K562 (cell line): ENCODE data around the gene SLC24A4. TPM values are rescaled to one million over a fixed set of nuclear protein-coding genes. Genes with fewer than 3 reads are reported as not detected.

Source experiments
- ATAC-seq: fragments of 200-7000 bp; cut with Tn5 transposase; 3 replicates; pipeline ENCODE4 v1.9.1; 2020; ENCODE audit warnings: moderate library complexity
- BruUV-seq: library from RNA; stranded (reverse); fragments of 400-500 nt; replicated peaks from 2 replicates; lab custom pipeline; 2021; lab: Mats Ljungman, UMichigan
- CTCF ChIA-PET: fragments of 300-600 bp; formaldehyde crosslinking; extraction: SDS; loops from one replicate; lab custom pipeline; 2021; ENCODE audit warnings: low intra/inter-chr PET ratio; lab: Yijun Ruan, JAX
- POLR2A ChIA-PET: fragments of 300-600, 350-650 bp; sonication (Branson Sonifier 250); formaldehyde crosslinking; extraction: SDS; loops from one replicate; lab custom pipeline; 2021; ENCODE audit warnings: antibody characterized with exemption, inconsistent platforms; lab: Yijun Ruan, JAX
- DNase-seq, 4 experiments: peaks; one replicate each; pipeline versions ENCODE4 v3.0.0 to v3.0.0-alpha.2; 2011 to 2018; ENCODE audit warnings: low spot score in 3 of 4, mixed read lengths in 3 of 4; ENCODE audit errors: extremely low read depth in 1 of 4
- FAIRE-seq: peaks from 2 replicates; lab custom pipeline; 2011; peaks lifted over from hg19 to GRCh38; lab: Jason Lieb, UNC
- H2AFZ ChIP-seq: 2 replicates; pipeline ENCODE4 v1.6.0; 2011; ENCODE audit warnings: low read depth, low read length, control low read depth, inconsistent platforms
- H3K27ac ChIP-seq: fragments of 200-600 bp; 3 replicates; pipeline ENCODE4 v1.8.0; 2011; ENCODE audit warnings: low read depth, mild to moderate bottlenecking, control low read depth, inconsistent platforms, low read length, moderate library complexity, mixed read lengths; ENCODE audit errors: extremely low read depth
- H3K27me3 ChIP-seq, 2 experiments: fragments of 300-600 bp in 1 of 2; 2 replicates in 1 of 2; 3 replicates in 1 of 2; pipeline versions ENCODE4 v1.6.0 to v1.8.0; 2011; ENCODE audit warnings: inconsistent platforms in 2 of 2, low read length in 2 of 2, mild to moderate bottlenecking in 1 of 2, mixed read lengths in 1 of 2, moderate library complexity in 1 of 2; ENCODE audit not compliant: control insufficient read depth in 2 of 2, insufficient read depth in 2 of 2
- H3K36me3 ChIP-seq: fragments of 300-600 bp; 3 replicates; pipeline ENCODE4 v1.8.0; 2011; ENCODE audit warnings: mild to moderate bottlenecking, low read length, inconsistent platforms; ENCODE audit not compliant: control insufficient read depth, insufficient read depth
- H3K4me1 ChIP-seq, 2 experiments: fragments of 200-600 bp in 1 of 2; replicated peaks in 1 of 2; 2 replicates in 1 of 2; 3 replicates in 1 of 2; pipeline versions ENCODE4 v1.5.1 to v1.8.0; 2011; ENCODE audit warnings: inconsistent platforms in 2 of 2, low read length in 2 of 2, mild to moderate bottlenecking in 1 of 2, mixed read lengths in 1 of 2, moderate library complexity in 1 of 2; ENCODE audit not compliant: control insufficient read depth in 2 of 2, insufficient read depth in 2 of 2
- H3K4me2 ChIP-seq: 2 replicates; pipeline ENCODE4 v1.6.1; 2011; ENCODE audit warnings: low read length, control low read depth, inconsistent platforms, mixed read lengths; ENCODE audit not compliant: insufficient read depth
- H3K4me3 ChIP-seq: fragments of 200-600 bp; sonication (generic), shearing (Covaris generic); 2 replicates; pipeline ENCODE4 v1.5.1; 2016; ENCODE audit warnings: control low read depth, inconsistent platforms
- H3K79me2 ChIP-seq: fragments of 200-600 bp; 3 replicates; pipeline ENCODE4 v1.8.0; 2011; ENCODE audit warnings: low read length, inconsistent platforms; ENCODE audit not compliant: control insufficient read depth, insufficient read depth
- H3K9ac ChIP-seq, 2 experiments: 2 replicates each; pipeline versions ENCODE4 v1.6.0 to v1.6.1; 2011; ENCODE audit warnings: low read depth in 2 of 2, low read length in 2 of 2, control low read depth in 1 of 2, inconsistent platforms in 1 of 2, mild to moderate bottlenecking in 1 of 2, mixed read lengths in 1 of 2; ENCODE audit not compliant: insufficient read depth in 1 of 2
- H3K9me1 ChIP-seq: one replicate; pipeline ENCODE4 v1.6.0; 2011; ENCODE audit warnings: inconsistent platforms, mild to moderate bottlenecking, low read length, moderate library complexity; ENCODE audit not compliant: control insufficient read depth, insufficient read depth
- H3K9me3 ChIP-seq: replicated peaks from 2 replicates; pipeline ENCODE4 v1.5.1; 2011; ENCODE audit warnings: low read depth, low read length, inconsistent platforms; ENCODE audit not compliant: control insufficient read depth, insufficient read depth
- H4K20me1 ChIP-seq: replicated peaks from 2 replicates; pipeline ENCODE4 v1.6.1; 2011; ENCODE audit warnings: low read length, inconsistent platforms, mixed read lengths; ENCODE audit not compliant: control insufficient read depth, insufficient read depth
- BRD9 ChIP-seq: fragments of 450-650 bp; IDR thresholded peaks from 2 replicates; pipeline ENCODE4 v1.6.1; 2018; ENCODE audit warnings: low read depth; ENCODE audit not compliant: partially characterized antibody
- BRF2 ChIP-seq: IDR thresholded peaks from 3 replicates; pipeline ENCODE4 v1.6.1; 2011; ENCODE audit warnings: borderline replicate concordance, mild to moderate bottlenecking; ENCODE audit not compliant: insufficient read length, insufficient read depth
- JUND ChIP-seq, 2 experiments: IDR thresholded peaks; 2 replicates in 1 of 2; 3 replicates in 1 of 2; pipeline ENCODE4 v1.6.1; 2011; ENCODE audit warnings: borderline replicate concordance in 2 of 2, low read depth in 2 of 2, low read length in 2 of 2, improper control_type of control experiment in 1 of 2, missing biosample characterization in 1 of 2, missing genetic modification characterization in 1 of 2, missing genetic modification reagents in 1 of 2
- MEF2A ChIP-seq: IDR thresholded peaks from 2 replicates; pipeline ENCODE4 v1.6.1; 2011; ENCODE audit warnings: low read depth, mild to moderate bottlenecking, low read length, moderate library complexity; ENCODE audit not compliant: control insufficient read depth
- MYC ChIP-seq, 2 experiments: fragments of 250-450 bp in 1 of 2; sonication (Bioruptor Pico) in 1 of 2; IDR thresholded peaks; 2 replicates each; pipeline versions ENCODE4 v1.5.1 to v1.6.1; 2012 to 2021; ENCODE audit warnings: low read depth in 2 of 2, borderline replicate concordance in 1 of 2, improper control_type of control experiment in 1 of 2, low read length in 1 of 2, mild to moderate bottlenecking in 1 of 2, moderate library complexity in 1 of 2
- NFE2L1 ChIP-seq: fragments of 450-650 bp; IDR thresholded peaks from 2 replicates; pipeline ENCODE4 v1.6.1; 2016; ENCODE audit warnings: missing genetic modification characterization, low read depth, mild to moderate bottlenecking, missing compliant biosample characterization, moderate library complexity, borderline replicate concordance
- NFRKB ChIP-seq: fragments of 450-650 bp; IDR thresholded peaks from 2 replicates; pipeline ENCODE4 v1.6.1; 2016; ENCODE audit warnings: low read depth
- PTRF ChIP-seq: fragments of 450-650 bp; IDR thresholded peaks from 2 replicates; pipeline ENCODE4 v1.6.1; 2016; ENCODE audit warnings: mild to moderate bottlenecking, missing genetic modification characterization, missing compliant biosample characterization
- RREB1 ChIP-seq: fragments of 250-450 bp; sonication (Bioruptor Pico); IDR thresholded peaks from 2 replicates; pipeline ENCODE4 v1.4.0; 2020
- TEAD4 ChIP-seq, 2 experiments: sonication (generic) in 1 of 2; formaldehyde crosslinking in 1 of 2; IDR thresholded peaks; 2 replicates each; pipeline versions ENCODE4 v1.6.1 to v1.8.0; 2012 to 2022; ENCODE audit warnings: borderline replicate concordance in 1 of 2, inconsistent platforms in 1 of 2, low read length in 1 of 2, mild to moderate bottlenecking in 1 of 2, missing genetic modification reagents in 1 of 2
- ZNF174 ChIP-seq: fragments of 250-450 bp; sonication (Bioruptor Pico); IDR thresholded peaks from 2 replicates; pipeline ENCODE4 v1.4.0; 2020; ENCODE audit warnings: mild to moderate bottlenecking
- ZNF253 ChIP-seq: fragments of 250-450 bp; sonication (Bioruptor Pico); conservative IDR thresholded peaks from 2 replicates; pipeline ENCODE4 v1.6.1; 2021; ENCODE audit warnings: mild to moderate bottlenecking
- ZNF589 ChIP-seq: fragments of 200-800 bp; sonication (Bioruptor generic); IDR thresholded peaks from 2 replicates; pipeline ENCODE4 v1.6.1; 2016; ENCODE audit warnings: low read depth, missing genetic modification characterization, missing compliant biosample characterization
- WGBS: fragments of 100-300 bp; shearing (Covaris generic); methylation state at CpG from one replicate; pipeline ENCODE4 v1.1.6; 2016; ENCODE audit warnings: low coverage, mixed read lengths; ENCODE audit not compliant: insufficient coverage; ENCODE audit errors: missing lambda C conversion rate; 5-methylcytosine and 5-hydroxymethylcytosine counted together
- in situ Hi-C: fragments of 300-500 bp; cut with MboI; formaldehyde crosslinking; loops from 4 replicates; pipeline ENCODE4 v1.15.0; 2018; ENCODE audit warnings: inconsistent platforms, mixed read lengths
- intact Hi-C: fragments of 100-400 bp; cut with micrococcal nuclease; formaldehyde crosslinking; loops from 2 replicates; pipeline ENCODE4 v1.14.2; 2022
- polyA plus RNA-seq, 8 experiments: library from polyadenylated mRNA; depleted of rRNA in 4 of 8; stranded (reverse) in 5 of 8; unstranded in 3 of 8; fragments of >200 nt; fragmentation: Nextera tagmentation in 2 of 8; fragmentation: Illumina TruSeq in 1 of 8; extraction: Ambion mirVana in 2 of 8; extraction: Trizol in 1 of 8; gene quantifications; 2 replicates each; pipeline versions ENCODE4 v1.2.1 to v1.2.3, GENCODE V29; 2011 to 2014; ENCODE audit warnings: inconsistent platforms in 1 of 8, missing spikeins in 1 of 8
- total RNA-seq, 7 experiments: library from RNA; depleted of rRNA in 6 of 7; stranded (reverse); fragments of >200 nt in 6 of 7; fragmentation: Illumina TruSeq in 2 of 7; extraction: Trizol in 2 of 7; gene quantifications; 2 replicates each; pipeline versions ENCODE4 v1.2.1 to v1.2.3, GENCODE V29; 2011 to 2021; ENCODE audit warnings: low replicate concordance in 1 of 7

Gene SLC24A4
- total and polyA plus RNA-seq, 9 of the 15 experiments (the other 6 are each of a cell fraction or from before 2014, with no cell fraction given): not detected

DNA sequence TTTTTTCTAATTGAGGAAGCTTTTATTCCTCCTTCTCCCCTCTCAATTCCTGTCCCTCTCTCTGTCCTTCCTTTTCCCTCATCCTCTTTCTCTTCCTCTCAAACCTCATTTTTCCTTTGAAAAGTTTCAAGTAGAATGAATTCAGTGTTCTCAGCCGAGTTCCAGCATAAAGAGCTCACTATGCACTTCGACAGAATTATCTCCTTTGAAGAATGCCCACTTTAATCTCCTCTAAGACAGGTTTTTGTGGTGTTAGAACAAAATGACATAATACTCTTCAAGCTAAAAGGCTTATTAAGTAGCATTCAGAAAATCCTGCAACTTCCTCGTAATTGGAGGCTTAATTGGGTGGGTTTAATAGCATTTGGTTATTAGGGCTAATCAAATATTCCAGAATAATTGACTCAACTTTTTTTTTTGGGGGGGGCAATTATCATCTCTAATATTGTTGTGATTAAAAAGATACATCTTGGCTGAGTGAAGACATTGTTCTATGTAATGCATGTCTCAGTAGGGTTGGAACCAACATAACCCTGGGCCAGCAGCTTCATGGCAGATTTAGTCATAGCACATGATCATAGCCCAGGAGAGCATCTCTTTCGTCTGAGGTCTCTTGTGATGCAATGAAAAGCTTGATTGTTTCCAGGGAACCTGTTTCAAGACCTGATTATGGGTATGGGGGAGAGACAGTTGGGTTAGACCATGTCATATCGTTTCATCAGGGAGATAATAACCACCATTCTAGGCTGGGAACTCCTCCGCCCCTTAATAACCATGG lies 25.0 kb upstream of the SLC24A4 start:
- no peak overlapping the region for H3K4me3 ChIP-seq
- intact Hi-C loops (no loop called here), in situ Hi-C loops (no loop called here)
- H3K27ac ChIP-seq: no peak overlapping the region
- H3K4me1 ChIP-seq: no peaks in the 10 kb centered on the region
- no peak overlapping the region for H3K4me2 ChIP-seq
- no peak for DNase-seq
- ChIA-PET CTCF (no interaction called here), POLR2A (interaction anchor here (0.6 to 0.7 kb wide), 2 partner anchors 72 to 83 kb away, joined by 3 read pairs; no protein-coding TSS in a partner anchor)
- H3K9ac ChIP-seq: no peak overlapping the region
- H4K20me1 ChIP-seq: no peaks in the 10 kb centered on the region
- H3K9me3 ChIP-seq: no peaks in the 10 kb centered on the region; the same call in 1 of the 2 replicates
- ATAC-seq: no peak
- 2% methylated on average over 6 of the region's 6 CpGs for WGBS
- no TSS peak for BruUV-seq
- FAIRE-seq: no peak
- peaks cover 0 to 6% of the 10 kb centered on the region in 2 experiments; a peak in 1 of 5 replicates for H3K27me3 ChIP-seq
- H3K36me3 ChIP-seq: no peaks in the 10 kb centered on the region
- H3K9me1 ChIP-seq: no peaks in the 10 kb centered on the region
- TF ChIP-seq NFRKB: no peak
- no peak for TF ChIP-seq ZNF174 (CRISPR knock-in tag)
- no peak for TF ChIP-seq BRF2
- TF ChIP-seq ZNF589 (CRISPR knock-in tag): no peak
- no peak for TF ChIP-seq ZNF253 (CRISPR knock-in tag)
- no peak for TF ChIP-seq NFE2L1
- no peak for TF ChIP-seq RREB1 (CRISPR knock-in tag)
- TF ChIP-seq JUND (IDR thresholded peaks at IDR 0.05; ENCODE audit: borderline replicate concordance, low read depth, low read length): no peak
- TF ChIP-seq JUND (tag; IDR thresholded peaks at IDR 0.05; ENCODE audit: borderline replicate concordance, low read depth, low read length): no peak
- TF ChIP-seq BRD9: no peak
- TF ChIP-seq PTRF (tag): no peak
- TF ChIP-seq TEAD4 (IDR thresholded peaks at IDR 0.05; ENCODE audit: low read length): no peak
- no peak for TF ChIP-seq TEAD4 (CRISPR knock-in tag; IDR thresholded peaks at IDR 0.05; ENCODE audit: borderline replicate concordance)
- TF ChIP-seq MYC (IDR thresholded peaks at IDR 0.05; ENCODE audit: low read depth, low read length): no peak
- no peak for TF ChIP-seq MYC (CRISPR knock-in tag; IDR thresholded peaks at IDR 0.05; ENCODE audit: borderline replicate concordance, low read depth)
- no peak for TF ChIP-seq MEF2A
- no peak overlapping the region for H2AFZ ChIP-seq
- no peaks in the 10 kb centered on the region for H3K79me2 ChIP-seq
